SH-SY5Y (cell line): Measurements from ENCODE around the gene CDH4.

Source experiments
- GATA2 ChIP-seq: IDR thresholded peaks from 2 replicates; pipeline ENCODE4 v1.6.1; 2011; ENCODE audit warnings: mild to moderate bottlenecking, low read depth, low read length
- GATA3 ChIP-seq: IDR thresholded peaks from 2 replicates; pipeline ENCODE4 v1.6.1; 2011; ENCODE audit warnings: low read depth, mild to moderate bottlenecking, low read length, moderate library complexity

GRCh38 chr20:61865353-61865752, 613.3 kb downstream of the CDH4 start:
- TF ChIP-seq GATA2 (no peak), GATA3 (no peak)
